Astrocyte (in vitro differentiated cells and primary cell): ENCODE measurements around the gene NANOGP8.

Source experiments
- EZH2 ChIP-seq: IDR thresholded peaks from 2 replicates; pipeline ENCODE4 v1.6.1; 2012; ENCODE audit warnings: mild to moderate bottlenecking, low read length, inconsistent platforms; ENCODE audit not compliant: insufficient read depth
- TF ChIP-seq, protein P1 (sequence below): IDR thresholded peaks from 2 replicates; pipeline ENCODE4 v1.5.1; 2011; ENCODE audit warnings: low read depth, mild to moderate bottlenecking, inconsistent platforms, low read length, moderate library complexity; ENCODE audit not compliant: insufficient read depth

- no peak for TF ChIP-seq EZH2
- TF ChIP-seq, protein P1, sequence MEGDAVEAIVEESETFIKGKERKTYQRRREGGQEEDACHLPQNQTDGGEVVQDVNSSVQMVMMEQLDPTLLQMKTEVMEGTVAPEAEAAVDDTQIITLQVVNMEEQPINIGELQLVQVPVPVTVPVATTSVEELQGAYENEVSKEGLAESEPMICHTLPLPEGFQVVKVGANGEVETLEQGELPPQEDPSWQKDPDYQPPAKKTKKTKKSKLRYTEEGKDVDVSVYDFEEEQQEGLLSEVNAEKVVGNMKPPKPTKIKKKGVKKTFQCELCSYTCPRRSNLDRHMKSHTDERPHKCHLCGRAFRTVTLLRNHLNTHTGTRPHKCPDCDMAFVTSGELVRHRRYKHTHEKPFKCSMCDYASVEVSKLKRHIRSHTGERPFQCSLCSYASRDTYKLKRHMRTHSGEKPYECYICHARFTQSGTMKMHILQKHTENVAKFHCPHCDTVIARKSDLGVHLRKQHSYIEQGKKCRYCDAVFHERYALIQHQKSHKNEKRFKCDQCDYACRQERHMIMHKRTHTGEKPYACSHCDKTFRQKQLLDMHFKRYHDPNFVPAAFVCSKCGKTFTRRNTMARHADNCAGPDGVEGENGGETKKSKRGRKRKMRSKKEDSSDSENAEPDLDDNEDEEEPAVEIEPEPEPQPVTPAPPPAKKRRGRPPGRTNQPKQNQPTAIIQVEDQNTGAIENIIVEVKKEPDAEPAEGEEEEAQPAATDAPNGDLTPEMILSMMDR, result no peak
These were observed 4.5 kb upstream of the NANOGP8 start for GRCh38 chr15:35089551-35089950.
